GM12872 (cell line): ENCODE results near the gene GRAMD4.

Experiments used
- TF ChIP-seq, protein P1 (sequence below): IDR thresholded peaks from 3 replicates; pipeline ENCODE4 v1.5.1; 2011; ENCODE audit warnings: low read depth, mild to moderate bottlenecking, low read length, moderate library complexity; ENCODE audit not compliant: insufficient read depth

The GRAMD4 gene

GRCh38 chr22:46666577-46667244 lies 46.5 kb downstream of the GRAMD4 start:
- TF ChIP-seq, protein P1, sequence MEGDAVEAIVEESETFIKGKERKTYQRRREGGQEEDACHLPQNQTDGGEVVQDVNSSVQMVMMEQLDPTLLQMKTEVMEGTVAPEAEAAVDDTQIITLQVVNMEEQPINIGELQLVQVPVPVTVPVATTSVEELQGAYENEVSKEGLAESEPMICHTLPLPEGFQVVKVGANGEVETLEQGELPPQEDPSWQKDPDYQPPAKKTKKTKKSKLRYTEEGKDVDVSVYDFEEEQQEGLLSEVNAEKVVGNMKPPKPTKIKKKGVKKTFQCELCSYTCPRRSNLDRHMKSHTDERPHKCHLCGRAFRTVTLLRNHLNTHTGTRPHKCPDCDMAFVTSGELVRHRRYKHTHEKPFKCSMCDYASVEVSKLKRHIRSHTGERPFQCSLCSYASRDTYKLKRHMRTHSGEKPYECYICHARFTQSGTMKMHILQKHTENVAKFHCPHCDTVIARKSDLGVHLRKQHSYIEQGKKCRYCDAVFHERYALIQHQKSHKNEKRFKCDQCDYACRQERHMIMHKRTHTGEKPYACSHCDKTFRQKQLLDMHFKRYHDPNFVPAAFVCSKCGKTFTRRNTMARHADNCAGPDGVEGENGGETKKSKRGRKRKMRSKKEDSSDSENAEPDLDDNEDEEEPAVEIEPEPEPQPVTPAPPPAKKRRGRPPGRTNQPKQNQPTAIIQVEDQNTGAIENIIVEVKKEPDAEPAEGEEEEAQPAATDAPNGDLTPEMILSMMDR, result no peak

DNA sequence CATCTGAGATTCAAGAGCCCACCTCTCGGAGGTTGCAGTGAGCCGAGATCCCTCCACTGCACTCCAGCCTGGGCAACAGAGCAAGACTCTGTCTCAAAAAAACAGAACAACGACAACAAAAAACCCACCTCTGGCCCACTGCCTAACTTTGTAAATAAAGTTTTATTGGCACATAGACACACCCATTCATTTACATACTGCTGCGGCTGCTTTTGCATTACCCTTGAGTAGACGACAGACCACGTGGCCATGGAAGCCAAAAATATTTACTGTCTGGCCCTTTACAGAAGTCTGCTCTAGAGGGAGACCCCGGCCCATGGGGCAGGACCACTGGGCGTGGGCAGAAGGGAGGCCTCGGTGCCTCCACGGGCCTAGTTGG lies 47.0 kb downstream of the GRAMD4 start:
- TF ChIP-seq, protein P1, result no peak

GRCh38 chr22:46668116-46668515 lies 47.9 kb downstream of the GRAMD4 start:
- TF ChIP-seq, protein P1, result no peak

DNA sequence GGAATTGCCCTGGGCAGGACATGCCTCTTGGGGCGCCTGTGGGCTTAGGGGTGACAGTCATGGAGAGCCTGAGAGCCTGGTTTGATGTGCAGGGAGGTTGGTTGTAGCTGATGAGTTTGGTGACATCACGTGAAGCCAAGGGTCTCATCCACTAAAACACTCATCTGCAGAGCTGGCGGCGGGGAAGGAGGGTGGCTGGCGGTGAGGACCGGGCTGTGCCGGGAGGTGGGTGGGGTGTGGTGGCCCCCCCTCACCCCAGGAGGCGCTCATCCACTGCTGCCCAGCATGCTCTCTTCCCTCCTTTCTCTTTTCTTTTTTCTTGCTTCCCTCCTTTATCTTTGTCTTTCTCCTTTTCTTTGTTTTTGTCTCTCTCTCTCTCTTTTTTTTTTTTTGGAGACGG lies 49.0 kb downstream of the GRAMD4 start:
- TF ChIP-seq, protein P1, result no peak

GRCh38 chr22:46671824-46672432 lies 51.7 kb downstream of the GRAMD4 start:
- TF ChIP-seq, protein P1, result no peak

- TF ChIP-seq, protein P1, result no peak
These were observed 52.5 kb downstream of the GRAMD4 start for GRCh38 chr22:46672731-46673130.

GRCh38 chr22:46673205-46673604 lies 53.0 kb downstream of the GRAMD4 start:
- TF ChIP-seq, protein P1, result no peak
